Iris pigment epithelial cell (primary cell): ENCODE data around the gene NKD1.
A peak's percentile ranks its signal among the peaks of the same experiment; 100 is the strongest.

ENCODE experiments used
- DNase-seq: peaks from one replicate; pipeline ENCODE4 v3.0.0-alpha.2; 2011; ENCODE audit warnings: low read depth

Gene NKD1

GRCh38 chr16:50600582-50601283, 52.5 kb downstream of the NKD1 start:
- DNase-seq: no peak

DNA sequence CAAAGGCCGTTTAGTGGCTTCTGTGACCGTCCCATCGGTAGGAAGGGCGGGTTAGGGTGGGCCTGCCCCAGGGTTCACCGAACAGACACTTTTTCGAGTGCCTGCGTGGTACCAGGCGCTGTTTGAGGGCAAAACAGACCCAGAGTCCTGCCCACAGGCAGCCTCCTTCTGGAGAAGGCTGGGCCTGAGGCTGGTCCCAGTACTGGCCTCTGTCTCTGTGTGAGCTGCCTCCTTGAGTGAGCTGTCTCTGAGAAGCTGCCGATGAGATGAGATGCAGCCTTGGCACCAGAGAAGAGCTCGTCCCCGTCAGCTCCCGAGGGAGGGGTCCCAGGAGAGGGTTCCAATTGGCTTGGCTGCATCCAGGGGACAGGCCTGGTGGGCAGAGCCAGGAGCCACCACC, 53.1 kb downstream of the NKD1 start:
- DNase-seq: no peak

DNA sequence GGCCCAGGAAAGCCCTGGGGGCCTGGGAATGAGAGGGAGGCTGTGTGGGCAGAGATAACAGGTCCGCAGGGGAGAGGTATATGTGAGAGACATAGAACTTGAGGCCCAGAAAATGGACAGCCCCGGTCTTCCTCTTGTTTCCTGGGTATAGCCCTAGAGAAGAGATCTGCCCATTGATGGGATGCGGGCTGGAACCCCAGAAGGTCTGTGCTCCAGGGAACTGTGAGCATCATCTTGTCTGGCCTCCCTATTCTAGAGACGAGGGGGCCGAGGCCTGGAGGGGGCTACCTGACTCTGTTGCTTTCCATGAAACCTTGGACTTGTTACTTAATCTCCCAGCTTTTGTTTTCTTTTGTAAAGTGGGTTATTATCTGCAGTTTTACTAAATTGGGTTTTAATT, 53.9 kb downstream of the NKD1 start:
- no peak for DNase-seq

DNA sequence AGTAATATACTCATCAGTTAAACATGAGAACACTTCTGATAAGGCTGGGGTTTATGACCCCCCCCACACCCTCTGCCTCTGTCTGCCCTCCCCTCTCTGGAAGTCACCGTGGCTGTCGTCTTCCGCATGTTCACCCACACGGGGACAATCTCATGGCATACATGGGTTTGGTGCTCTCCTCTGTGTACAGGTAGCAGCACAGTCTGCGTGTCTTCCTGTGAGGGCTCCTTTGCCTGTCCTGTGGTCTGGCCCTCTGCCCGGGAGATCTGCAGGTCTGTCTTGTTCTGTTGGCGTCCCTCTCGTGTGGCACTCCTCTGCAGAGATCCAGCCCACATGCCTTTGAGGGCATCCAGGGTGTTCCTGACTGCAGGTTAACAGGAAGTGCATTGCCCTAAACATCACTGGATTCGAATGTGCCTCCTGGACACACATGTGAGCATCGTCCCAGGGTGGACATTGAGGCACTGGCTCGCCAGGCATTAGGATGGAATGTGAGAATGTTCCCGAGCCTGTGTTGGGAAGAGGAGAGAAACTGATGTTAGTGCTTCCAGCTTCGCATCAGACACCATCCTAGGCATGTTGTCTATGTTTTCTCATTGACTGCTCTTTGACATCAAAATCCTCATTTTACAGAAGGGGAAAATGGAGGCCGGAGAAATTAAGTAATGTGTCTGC, 54.5 kb downstream of the NKD1 start:
- no peak for DNase-seq

DNA sequence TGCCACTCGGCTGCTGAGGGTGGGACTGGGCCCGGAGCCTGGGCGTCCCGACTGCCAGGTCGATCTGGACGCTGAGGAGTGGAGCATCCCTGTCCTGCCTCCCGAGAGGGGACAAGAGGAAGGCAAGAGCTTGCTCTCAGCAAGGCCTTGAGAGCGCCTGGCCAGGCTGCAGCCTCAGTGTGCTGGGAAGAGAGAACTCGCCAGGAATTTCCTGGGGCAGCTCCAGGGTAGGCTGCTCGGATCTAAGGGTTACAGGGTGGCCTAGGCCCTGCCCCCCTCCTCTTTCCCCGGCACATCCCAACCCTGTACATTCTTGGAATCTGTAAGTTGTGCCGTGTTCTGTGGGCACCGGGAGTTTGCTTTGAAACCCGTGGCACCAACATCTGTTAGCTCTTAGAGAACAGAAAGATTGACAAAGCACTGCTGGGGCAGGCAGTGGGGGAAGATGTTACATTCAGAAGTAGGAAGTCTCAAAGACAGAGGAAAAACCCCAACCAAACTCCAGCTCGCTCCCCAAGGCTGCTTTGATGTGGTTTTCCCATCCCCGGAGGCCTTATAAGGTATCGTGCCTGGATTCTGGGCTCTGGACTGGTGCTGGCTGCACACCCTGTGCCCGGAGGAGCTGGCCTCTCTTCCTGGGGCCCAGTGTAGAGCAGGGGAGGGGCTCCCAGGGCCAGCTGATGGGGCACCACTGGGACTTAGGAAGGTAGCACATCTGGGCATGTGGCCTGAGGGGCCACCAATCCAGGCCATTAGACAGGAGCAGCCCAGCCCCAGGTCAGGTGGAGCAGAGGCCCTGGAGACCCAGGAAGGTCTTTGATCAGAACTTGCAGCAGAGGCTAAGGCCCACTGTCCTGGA, 55.2 kb downstream of the NKD1 start:
- DNase-seq: peak; percentile 26

DNA sequence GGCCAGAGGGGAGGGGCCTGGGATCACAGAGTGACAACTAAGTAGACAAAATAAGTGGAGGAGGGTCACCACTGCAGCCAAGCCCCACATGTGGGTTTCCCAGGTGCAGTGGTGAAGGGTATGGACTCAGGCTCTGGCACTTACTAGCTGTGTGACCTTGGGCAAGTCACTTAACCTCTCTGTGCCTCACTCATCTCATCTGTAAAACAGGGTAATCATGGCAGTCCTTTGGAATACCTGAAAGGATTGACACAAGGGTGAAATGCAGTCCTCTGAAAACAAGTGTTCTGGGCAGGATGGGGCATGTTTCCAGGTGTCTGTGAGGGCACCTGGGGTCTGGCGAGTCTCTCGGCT, 55.8 kb downstream of the NKD1 start:
- no peak for DNase-seq

DNA sequence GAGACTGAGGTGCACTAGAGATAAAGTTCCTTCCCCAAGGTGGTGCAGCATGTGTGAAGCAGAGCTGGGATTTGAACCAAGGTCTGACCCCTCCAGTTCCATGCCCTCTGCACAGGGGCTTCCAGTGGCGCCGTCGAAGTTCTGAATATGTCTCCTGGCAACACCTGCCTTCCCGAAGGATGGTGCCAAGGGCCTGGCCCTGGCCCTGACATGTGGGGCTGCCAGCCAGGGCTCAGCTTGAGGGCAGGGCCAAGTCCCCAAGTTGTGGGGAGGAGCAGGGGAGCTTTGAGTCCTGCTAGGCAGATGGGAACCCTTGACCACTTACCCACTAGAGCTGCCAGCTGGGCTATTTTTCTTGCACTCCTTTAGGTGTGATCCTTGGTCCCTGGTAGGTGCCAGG, 56.4 kb downstream of the NKD1 start:
- no peak for DNase-seq

GRCh38 chr16:50605733-50606430, 57.7 kb downstream of the NKD1 start:
- DNase-seq: no peak

- DNase-seq: no peak
Observed at GRCh38 chr16:50606431-50607050, 58.3 kb downstream of the NKD1 start.

GRCh38 chr16:50607051-50607431, 58.8 kb downstream of the NKD1 start:
- DNase-seq: no peak

- DNase-seq: no peak
Observed at GRCh38 chr16:50607447-50607846, 59.3 kb downstream of the NKD1 start.

DNA sequence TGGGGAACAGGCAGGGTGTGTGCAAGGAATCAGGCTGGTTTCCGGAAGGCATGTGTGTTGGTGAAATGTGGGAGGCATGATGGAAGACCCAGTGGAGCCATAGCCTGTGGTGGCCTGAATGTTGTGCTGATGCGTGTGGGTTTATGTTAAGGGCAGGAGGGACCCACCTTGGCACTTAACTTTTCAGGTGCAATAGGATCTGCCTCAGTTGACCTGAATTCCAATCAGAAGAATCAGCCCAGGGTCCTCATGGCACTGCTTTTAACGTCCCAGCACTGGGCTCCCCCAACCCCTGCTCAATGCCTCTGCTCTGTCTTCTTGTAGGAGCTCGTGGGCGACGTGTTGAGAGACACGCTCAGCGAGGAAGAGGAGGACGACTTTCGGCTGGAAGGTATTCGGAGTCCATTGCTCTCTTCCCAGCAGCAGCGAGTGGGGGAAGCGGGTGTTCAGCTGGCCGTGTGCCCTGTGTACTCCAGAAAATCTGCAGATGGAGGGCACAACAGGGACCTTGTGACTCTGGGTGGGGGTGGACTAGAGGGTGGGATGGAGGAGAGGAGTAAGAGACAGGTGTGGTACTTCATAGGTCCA, 59.9 kb downstream of the NKD1 start:
- no peak for DNase-seq

- no peak for DNase-seq
Observed at GRCh38 chr16:50609049-50609448, 60.9 kb downstream of the NKD1 start.

DNA sequence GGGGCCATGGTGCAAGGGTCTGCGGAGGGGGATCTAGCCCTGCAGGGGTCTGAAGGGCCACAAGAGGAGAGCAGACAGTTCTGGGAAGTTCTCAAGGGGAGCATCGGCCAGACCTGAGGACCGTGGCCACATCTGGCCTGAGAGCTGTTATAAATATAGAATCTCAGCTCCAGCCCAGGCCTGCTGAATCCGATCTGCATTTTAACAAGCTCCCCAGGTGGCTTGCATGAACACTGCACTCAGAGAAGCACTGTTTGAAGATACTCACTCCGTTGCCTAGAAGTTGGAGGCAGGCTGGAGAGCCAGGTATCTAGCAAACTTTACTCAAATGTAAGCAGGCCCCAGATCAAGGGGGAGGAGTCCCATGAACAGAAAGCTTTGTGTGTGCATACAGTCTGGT, 61.3 kb downstream of the NKD1 start:
- no peak for DNase-seq

DNA sequence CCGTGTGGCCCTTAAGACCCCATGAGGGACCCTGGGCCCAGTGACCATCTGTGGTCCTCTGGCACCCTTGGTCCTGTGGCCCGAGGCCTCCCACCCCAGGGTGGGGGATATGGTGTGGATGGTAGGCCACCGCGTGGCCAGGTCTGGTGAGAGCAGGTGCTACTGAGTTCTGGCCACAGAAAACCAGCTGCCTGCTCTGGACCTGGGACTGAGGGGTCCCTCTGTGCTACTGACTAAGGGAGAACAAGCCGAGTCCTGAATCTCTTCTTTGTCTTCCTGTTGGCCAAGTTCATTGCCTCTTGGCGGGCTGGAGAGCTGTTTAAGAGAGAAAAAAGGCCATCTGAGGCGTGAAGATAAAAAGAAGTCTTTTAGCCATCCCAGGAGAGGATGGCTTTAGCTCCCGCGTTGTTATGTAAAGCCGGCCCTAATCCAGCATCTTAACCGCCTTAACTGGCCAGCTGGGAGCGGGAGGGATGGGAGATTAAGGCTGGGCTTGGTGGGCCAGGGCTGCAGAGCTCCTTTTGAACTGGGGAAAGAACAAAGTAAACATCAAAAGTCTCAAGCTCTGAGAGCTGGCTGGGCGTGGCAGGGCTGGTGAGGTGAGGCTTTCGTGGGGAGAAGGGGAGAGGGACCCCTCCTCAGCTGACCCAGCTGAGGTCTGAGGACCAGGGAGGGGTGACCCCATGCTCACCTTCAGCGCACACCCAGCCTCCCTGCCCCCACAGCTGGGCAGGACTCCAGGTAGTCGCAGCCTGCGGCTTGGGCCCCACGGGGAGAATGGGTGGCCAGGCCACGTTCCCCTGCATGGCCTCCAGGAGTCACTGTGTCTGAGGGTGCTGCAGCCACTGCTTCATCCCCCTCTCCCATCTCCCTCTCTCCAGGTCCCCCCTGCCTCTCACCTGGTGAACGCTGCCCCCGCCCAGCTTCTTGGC, 62.4 kb downstream of the NKD1 start:
- no peak for DNase-seq

GRCh38 chr16:50611332-50611934, 63.2 kb downstream of the NKD1 start:
- peak; percentile 59 for DNase-seq

DNA sequence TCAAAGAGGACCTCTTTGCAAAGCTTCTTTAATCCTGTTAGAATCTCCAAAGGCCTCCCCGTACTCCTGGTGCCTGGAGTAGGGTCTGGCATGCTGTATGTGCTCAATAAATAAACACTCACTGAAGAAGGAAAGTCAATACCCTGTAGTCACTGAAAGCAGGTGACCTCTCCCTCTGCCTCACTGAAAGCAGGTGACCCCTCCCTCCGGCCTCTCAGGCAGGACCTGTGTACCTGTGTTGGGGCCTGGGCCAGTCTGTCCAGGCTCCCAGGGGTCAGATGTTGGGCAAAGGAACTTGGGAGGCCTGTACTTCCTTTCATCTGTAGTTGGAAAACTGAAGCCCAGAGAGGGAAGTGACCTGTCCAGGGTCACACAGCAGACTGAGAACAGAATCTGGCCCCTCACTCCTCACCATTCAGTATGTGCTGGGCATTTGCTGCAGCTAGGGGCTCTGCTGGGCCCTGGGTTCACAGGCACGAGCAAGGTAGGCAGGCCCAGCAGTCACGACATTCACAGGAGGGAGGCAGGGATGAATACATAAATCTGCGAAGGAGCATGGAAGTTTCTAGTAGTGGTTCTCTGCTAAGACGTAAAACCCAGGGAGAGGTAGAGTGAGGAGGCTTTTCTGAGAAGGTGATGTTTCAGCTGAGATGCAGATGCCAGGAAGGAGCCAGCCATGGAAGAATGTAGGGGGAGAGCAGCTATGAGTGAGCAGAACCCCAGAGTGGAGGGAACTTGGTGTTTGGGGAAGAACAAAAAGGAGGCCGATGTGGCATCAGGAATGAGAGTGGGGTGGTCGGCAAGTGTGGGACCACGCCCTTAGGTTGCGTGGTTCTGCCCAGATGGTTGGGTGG, 64.0 kb downstream of the NKD1 start:
- DNase-seq: no peak

- DNase-seq: no peak
Observed at GRCh38 chr16:50612849-50613198, 64.6 kb downstream of the NKD1 start.

DNA sequence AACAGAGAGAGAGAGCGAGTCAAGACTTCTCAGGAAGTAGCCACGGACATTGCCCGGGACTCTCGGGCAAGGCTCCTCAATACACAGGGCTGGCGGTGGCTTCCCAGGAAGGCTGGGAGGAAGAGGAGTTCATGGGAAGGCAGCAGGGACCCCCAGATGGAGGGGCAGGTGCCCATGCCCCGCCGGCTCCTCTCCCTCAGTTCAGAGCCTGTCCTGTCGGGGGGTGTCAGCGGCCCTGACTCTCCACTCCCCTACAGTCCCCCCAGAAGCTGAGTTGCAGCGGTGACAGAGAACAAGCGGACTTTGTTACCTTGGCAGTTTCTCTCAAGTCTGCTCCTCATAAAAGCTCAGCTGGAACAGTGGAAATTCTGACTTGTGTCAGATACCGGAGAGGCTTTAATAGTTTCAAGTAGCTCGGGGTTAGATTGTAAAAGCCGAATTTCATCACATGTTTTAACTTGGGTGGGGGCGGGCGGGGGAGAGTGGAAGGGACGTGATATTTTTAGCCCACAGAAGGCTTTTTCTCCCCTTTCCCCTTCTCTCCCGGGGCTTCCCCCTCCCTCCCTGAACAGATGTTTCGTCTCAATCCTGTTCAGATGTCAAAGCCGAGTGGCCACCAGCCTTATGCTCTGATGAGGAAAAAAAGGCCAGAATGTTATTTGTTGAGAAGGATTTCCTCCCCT, 65.2 kb downstream of the NKD1 start:
- DNase-seq: no peak
